NCI-H1436 treated with DMSO at 0.1 percent for 48 hours (cell line): ENCODE data around the gene ID4.
A peak's percentile ranks its signal among the peaks of the same experiment; 100 is the strongest.

Source experiments
- DNase-seq: peaks from one replicate; lab custom pipeline; 2025; lab: John Stamatoyannopoulos, UW

ID4 gene

GRCh38 chr6:19860235-19860877, 23.2 kb downstream of the ID4 start:
- DNase-seq: no peak

GRCh38 chr6:19864285-19864684, 27.1 kb downstream of the ID4 start:
- DNase-seq: no peak

GRCh38 chr6:19865178-19865577, 28.0 kb downstream of the ID4 start:
- peak; percentile 81 for DNase-seq

- peak; percentile 87 for DNase-seq
Measured at GRCh38 chr6:19866173-19866984, 29.2 kb downstream of the ID4 start.

DNA sequence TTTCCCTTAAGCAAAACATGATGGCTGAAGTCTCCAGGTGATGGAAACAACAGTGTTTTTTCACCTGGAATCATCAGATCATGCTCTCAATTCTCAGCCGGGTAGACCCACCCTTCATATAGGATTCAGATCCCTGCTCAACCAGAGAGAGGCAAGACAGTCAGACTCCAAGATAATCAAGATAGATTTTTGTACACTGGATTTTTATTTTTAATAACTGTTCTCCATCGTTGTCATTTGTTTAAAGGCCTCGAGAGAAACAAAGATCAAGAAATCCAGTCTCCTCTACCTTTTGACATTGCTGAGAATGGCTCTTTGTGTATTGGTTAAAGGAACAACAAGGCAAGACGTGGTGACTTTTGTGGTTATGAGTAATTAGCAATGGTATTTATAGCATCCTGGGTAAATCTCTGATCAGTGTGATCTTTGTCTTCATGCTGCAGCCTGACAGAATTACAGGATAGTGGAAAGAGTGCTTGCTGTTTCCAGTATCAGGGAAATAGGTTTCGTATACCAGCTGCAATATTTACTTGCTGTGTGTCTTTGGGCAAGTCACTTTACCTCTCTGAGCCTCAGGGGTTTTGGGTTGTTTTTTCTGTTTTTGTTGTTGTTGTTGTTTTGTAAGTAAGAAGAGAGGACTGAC, 29.9 kb downstream of the ID4 start:
- no peak for DNase-seq

- no peak for DNase-seq
Measured at GRCh38 chr6:19869464-19869863, 32.3 kb downstream of the ID4 start.

- DNase-seq: no peak
Measured at GRCh38 chr6:19870322-19870721, 33.2 kb downstream of the ID4 start.

- DNase-seq: no peak
Measured at GRCh38 chr6:19873031-19873430, 35.9 kb downstream of the ID4 start.

- DNase-seq: no peak
Measured at GRCh38 chr6:19876672-19877071, 39.5 kb downstream of the ID4 start.

DNA sequence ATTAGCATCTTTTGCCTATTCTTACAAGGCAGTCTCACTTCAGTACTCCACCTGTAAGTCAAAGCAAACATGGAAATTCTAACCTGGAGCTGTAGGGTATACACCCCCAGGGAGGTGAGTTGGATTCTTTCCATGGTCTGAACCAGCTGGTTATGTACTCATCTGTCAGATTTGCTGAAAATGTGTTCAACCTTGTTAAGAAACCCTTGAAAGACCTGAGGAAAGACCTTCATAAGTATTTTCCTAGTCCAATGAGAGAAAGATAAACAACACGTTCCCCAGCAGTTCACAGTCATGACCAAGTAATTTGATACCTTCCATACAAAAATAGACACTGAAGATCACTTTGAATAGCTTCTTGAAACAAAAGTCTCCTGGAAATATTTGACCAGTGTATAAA, 42.5 kb downstream of the ID4 start:
- DNase-seq: peak; percentile 82

GRCh38 chr6:19880066-19880465, 42.9 kb downstream of the ID4 start:
- no peak for DNase-seq

GRCh38 chr6:19891451-19891850, 54.3 kb downstream of the ID4 start:
- DNase-seq: no peak
